GM19099 (cell line): ENCODE measurements around the gene TRIM27.

Experiments
- POLR2A ChIP-seq: IDR thresholded peaks from 3 replicates; pipeline ENCODE4 v1.6.1; 2011; ENCODE audit warnings: low read depth; ENCODE audit not compliant: insufficient read length; ENCODE audit errors: extremely low read depth

Gene TRIM27

GRCh38 chr6:28923318-28924102 is at the start of gene TRIM27:
TRIM27 (minus strand) TSS chr6:28923985; CDS start chr6:28923632, 353 bp downstream.
- TF ChIP-seq POLR2A: peak; percentile 97

GRCh38 chr6:28969129-28969528 is 45.3 kb upstream of the TRIM27 start:
- TF ChIP-seq POLR2A: no peak

GRCh38 chr6:28968476-28968875 is 44.7 kb upstream of the TRIM27 start:
- TF ChIP-seq POLR2A: no peak

- no peak for TF ChIP-seq POLR2A
Observed at GRCh38 chr6:28965706-28966105, 41.9 kb upstream of the TRIM27 start.

GRCh38 chr6:28960846-28961500 is 37.2 kb upstream of the TRIM27 start:
- no peak for TF ChIP-seq POLR2A

- TF ChIP-seq POLR2A: no peak
Observed at GRCh38 chr6:28956331-28956730, 32.5 kb upstream of the TRIM27 start.

GRCh38 chr6:28953585-28954258 is 29.9 kb upstream of the TRIM27 start:
- no peak for TF ChIP-seq POLR2A

GRCh38 chr6:28953039-28953584 is 29.3 kb upstream of the TRIM27 start:
- no peak for TF ChIP-seq POLR2A

- no peak for TF ChIP-seq POLR2A
Observed at GRCh38 chr6:28948782-28949486, 25.1 kb upstream of the TRIM27 start.

GRCh38 chr6:28947831-28948270 is 24.1 kb upstream of the TRIM27 start:
- TF ChIP-seq POLR2A: no peak

GRCh38 chr6:28947067-28947765 is 23.4 kb upstream of the TRIM27 start:
- TF ChIP-seq POLR2A: no peak

GRCh38 chr6:28945349-28945748 is 21.6 kb upstream of the TRIM27 start:
- TF ChIP-seq POLR2A: no peak

GRCh38 chr6:28944412-28944865 is 20.7 kb upstream of the TRIM27 start:
- no peak for TF ChIP-seq POLR2A
